Measurements from ENCODE around the gene CSNK2A3.
"Not testable (repeated sequence)": the region's sequence is repeated elsewhere in the genome, so short reads cannot be mapped to it uniquely, and the experiment has no call there.

Gene CSNK2A3

DNA sequence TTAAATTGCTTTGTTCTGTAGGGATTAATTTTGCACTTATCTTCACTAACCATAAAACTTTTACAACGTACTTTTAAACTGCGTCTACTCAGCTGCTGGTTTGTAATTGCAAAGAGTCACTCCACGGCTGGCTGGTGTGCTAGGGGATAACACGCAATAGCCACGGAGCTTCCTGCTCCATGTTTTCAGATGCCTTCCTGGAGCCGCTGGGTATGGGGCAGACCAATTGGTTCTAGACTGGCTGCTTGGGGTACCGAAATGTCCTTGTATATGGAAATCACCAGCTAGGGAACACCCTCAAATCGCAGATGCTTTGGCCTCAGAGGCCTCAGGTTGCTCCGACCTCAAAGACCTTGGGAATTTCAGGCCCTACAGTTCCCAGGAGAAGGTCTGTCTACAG, 3.8 kb upstream of the CSNK2A3 start:
- H2AFZ ChIP-seq (ENCODE audit: low read length): no peak overlapping the region
- no peak overlapping the region for H3K9ac ChIP-seq (ENCODE audit: low read depth, low read length, poor library complexity, severe bottlenecking)
- H3K27me3 ChIP-seq (ENCODE audit: insufficient read depth, low read length, poor library complexity, severe bottlenecking): peaks cover 9% of the 10 kb centered on the region
- H3K9me3 ChIP-seq (ENCODE audit: insufficient read depth, low read depth, low read length): no peaks in the 10 kb centered on the region
- H4K20me1 ChIP-seq (ENCODE audit: insufficient read depth, low read length, poor library complexity, severe bottlenecking): no peaks in the 10 kb centered on the region
- H3K79me2 ChIP-seq (ENCODE audit: insufficient read depth, low read length): no peaks in the 10 kb centered on the region
- TF ChIP-seq, protein P1, sequence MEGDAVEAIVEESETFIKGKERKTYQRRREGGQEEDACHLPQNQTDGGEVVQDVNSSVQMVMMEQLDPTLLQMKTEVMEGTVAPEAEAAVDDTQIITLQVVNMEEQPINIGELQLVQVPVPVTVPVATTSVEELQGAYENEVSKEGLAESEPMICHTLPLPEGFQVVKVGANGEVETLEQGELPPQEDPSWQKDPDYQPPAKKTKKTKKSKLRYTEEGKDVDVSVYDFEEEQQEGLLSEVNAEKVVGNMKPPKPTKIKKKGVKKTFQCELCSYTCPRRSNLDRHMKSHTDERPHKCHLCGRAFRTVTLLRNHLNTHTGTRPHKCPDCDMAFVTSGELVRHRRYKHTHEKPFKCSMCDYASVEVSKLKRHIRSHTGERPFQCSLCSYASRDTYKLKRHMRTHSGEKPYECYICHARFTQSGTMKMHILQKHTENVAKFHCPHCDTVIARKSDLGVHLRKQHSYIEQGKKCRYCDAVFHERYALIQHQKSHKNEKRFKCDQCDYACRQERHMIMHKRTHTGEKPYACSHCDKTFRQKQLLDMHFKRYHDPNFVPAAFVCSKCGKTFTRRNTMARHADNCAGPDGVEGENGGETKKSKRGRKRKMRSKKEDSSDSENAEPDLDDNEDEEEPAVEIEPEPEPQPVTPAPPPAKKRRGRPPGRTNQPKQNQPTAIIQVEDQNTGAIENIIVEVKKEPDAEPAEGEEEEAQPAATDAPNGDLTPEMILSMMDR (conservative IDR thresholded peaks at IDR 0.05; ENCODE audit: low read length): no peak
- TF ChIP-seq EZH2phosphoT487 (IDR thresholded peaks at IDR 0.05; ENCODE audit: borderline replicate concordance): no peak
- no peaks in the 10 kb centered on the region for H3F3A ChIP-seq (ENCODE audit: low read depth)
- H3K9me2 ChIP-seq (replicated peaks; ENCODE audit: low read depth, low read length): no peaks in the 10 kb centered on the region
- no peaks in the 10 kb centered on the region for H3K4me1 ChIP-seq (ENCODE audit: insufficient read depth, low read length, poor library complexity, severe bottlenecking)
- no peaks in the 10 kb centered on the region for H3K36me3 ChIP-seq (ENCODE audit: insufficient read depth, low read length)
- H3K4me3 ChIP-seq (ENCODE audit: low read length, poor library complexity, severe bottlenecking): no peak overlapping the region
- H3K4me2 ChIP-seq (ENCODE audit: low read depth, low read length, poor library complexity, severe bottlenecking): no peak overlapping the region

DNA sequence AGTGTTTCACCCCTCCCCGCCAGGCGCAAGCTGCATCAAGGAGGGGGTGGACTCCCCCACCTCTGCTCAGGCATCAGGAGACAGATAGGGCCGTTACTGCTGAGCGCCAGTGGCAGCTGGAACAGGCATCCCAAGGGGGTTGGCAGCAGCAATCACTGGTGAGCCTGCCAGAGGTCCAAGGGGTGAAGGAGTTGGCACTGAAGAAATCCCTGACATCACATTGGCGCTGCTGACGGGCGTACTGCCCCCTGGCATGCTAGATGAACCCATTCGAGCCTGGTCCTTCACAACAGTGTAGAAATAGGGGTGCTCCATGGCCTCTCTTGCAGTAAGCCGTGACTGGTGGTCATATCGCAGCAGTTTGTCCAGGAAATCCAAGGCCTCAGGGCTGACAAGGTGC, 1.2 kb downstream of the CSNK2A3 start:
- not testable (repeated sequence) for H3K9ac ChIP-seq (ENCODE audit: low read depth, low read length, poor library complexity, severe bottlenecking); H3K4me3 ChIP-seq (ENCODE audit: low read length, poor library complexity, severe bottlenecking); H2AFZ ChIP-seq (ENCODE audit: low read length); H3K9me3 ChIP-seq (ENCODE audit: insufficient read depth, low read depth, low read length); H3K4me2 ChIP-seq (ENCODE audit: low read depth, low read length, poor library complexity, severe bottlenecking); H3K79me2 ChIP-seq (ENCODE audit: insufficient read depth, low read length); H3K4me1 ChIP-seq (ENCODE audit: insufficient read depth, low read length, poor library complexity, severe bottlenecking); H3K9me2 ChIP-seq (replicated peaks; ENCODE audit: low read depth, low read length); H4K20me1 ChIP-seq (ENCODE audit: insufficient read depth, low read length, poor library complexity, severe bottlenecking); H3K36me3 ChIP-seq (ENCODE audit: insufficient read depth, low read length); H3F3A ChIP-seq (ENCODE audit: low read depth)
- peaks cover 10% of the 10 kb centered on the region for H3K27me3 ChIP-seq (ENCODE audit: insufficient read depth, low read length, poor library complexity, severe bottlenecking)

DNA sequence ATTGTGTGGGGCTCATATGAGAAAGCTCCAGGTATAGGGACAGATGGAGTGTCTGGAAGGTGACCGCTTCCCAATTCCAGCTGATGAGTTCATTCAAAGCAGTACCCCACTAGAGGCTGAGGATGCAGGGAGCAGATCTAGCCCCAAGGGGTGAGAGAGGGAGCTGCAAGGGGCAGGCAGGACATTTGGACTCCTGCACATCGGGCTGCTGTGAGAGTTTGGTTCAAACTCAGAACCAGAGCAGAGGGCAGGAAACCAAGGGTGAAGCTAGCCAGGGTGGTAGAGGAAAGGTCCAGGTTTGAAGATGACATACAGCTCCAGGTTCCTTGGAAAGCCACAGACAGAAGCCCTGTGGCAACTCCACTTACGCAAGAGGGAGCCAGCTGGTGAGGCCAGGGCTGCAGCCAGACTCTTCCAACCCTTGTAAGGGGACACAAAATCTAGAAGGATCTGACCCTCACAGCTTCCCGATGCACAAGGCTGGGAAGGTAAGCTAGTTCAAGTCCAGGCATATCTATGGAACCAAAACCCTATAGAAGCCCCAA, 1.9 kb downstream of the CSNK2A3 start:
- no peak overlapping the region for H3K4me2 ChIP-seq (ENCODE audit: low read depth, low read length, poor library complexity, severe bottlenecking)
- H2AFZ ChIP-seq (ENCODE audit: low read length): no peak overlapping the region
- H3K36me3 ChIP-seq (ENCODE audit: insufficient read depth, low read length): no peaks in the 10 kb centered on the region
- H3K79me2 ChIP-seq (ENCODE audit: insufficient read depth, low read length): no peaks in the 10 kb centered on the region
- no peaks in the 10 kb centered on the region for H3K9me2 ChIP-seq (replicated peaks; ENCODE audit: low read depth, low read length)
- no peaks in the 10 kb centered on the region for H4K20me1 ChIP-seq (ENCODE audit: insufficient read depth, low read length, poor library complexity, severe bottlenecking)
- no peaks in the 10 kb centered on the region for H3K9me3 ChIP-seq (ENCODE audit: insufficient read depth, low read depth, low read length)
- no peak overlapping the region for H3K4me3 ChIP-seq (ENCODE audit: low read length, poor library complexity, severe bottlenecking)
- H3K4me1 ChIP-seq (ENCODE audit: insufficient read depth, low read length, poor library complexity, severe bottlenecking): no peaks in the 10 kb centered on the region
- no peak overlapping the region for H3K9ac ChIP-seq (ENCODE audit: low read depth, low read length, poor library complexity, severe bottlenecking)
- H3K27me3 ChIP-seq (ENCODE audit: insufficient read depth, low read length, poor library complexity, severe bottlenecking): peaks cover 10% of the 10 kb centered on the region
- H3F3A ChIP-seq (ENCODE audit: low read depth): no peaks in the 10 kb centered on the region
- no peak for TF ChIP-seq EZH2phosphoT487 (IDR thresholded peaks at IDR 0.05; ENCODE audit: borderline replicate concordance)
- TF ChIP-seq, protein P1 (conservative IDR thresholded peaks at IDR 0.05; ENCODE audit: low read length): no peak

DNA sequence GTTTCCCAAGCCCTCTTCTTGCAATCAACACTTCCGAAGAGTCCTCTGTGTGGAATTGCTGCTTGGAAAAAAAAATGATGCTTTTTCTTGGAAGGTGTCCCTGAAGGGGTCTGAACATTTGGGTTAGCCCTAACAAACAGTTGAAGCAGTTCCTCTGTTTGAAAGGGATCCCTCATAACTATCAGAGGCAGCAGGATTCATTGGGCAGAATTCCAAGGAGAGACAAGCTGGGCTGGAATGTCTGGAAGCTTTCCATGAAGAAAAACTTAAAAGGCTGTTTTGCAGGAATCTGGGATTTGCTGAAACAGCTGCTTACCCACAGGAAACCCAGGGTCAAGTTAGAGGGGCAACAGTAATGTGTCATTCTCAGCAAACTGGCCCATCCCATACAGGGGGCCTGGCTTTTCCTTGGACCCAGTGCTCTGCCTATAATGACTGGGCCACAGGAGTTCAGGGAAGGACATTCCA, 3.1 kb downstream of the CSNK2A3 start:
- no peaks in the 10 kb centered on the region for H3K4me1 ChIP-seq (ENCODE audit: insufficient read depth, low read length, poor library complexity, severe bottlenecking)
- no peak for TF ChIP-seq EZH2phosphoT487 (IDR thresholded peaks at IDR 0.05; ENCODE audit: borderline replicate concordance)
- TF ChIP-seq, protein P1 (conservative IDR thresholded peaks at IDR 0.05; ENCODE audit: low read length): no peak
- no peaks in the 10 kb centered on the region for H4K20me1 ChIP-seq (ENCODE audit: insufficient read depth, low read length, poor library complexity, severe bottlenecking)
- no peak overlapping the region for H2AFZ ChIP-seq (ENCODE audit: low read length)
- H3K4me3 ChIP-seq (ENCODE audit: low read length, poor library complexity, severe bottlenecking): no peak overlapping the region
- no peaks in the 10 kb centered on the region for H3F3A ChIP-seq (ENCODE audit: low read depth)
- no peaks in the 10 kb centered on the region for H3K9me3 ChIP-seq (ENCODE audit: insufficient read depth, low read depth, low read length)
- H3K36me3 ChIP-seq (ENCODE audit: insufficient read depth, low read length): no peaks in the 10 kb centered on the region
- H3K9ac ChIP-seq (ENCODE audit: low read depth, low read length, poor library complexity, severe bottlenecking): no peak overlapping the region
- H3K9me2 ChIP-seq (replicated peaks; ENCODE audit: low read depth, low read length): no peaks in the 10 kb centered on the region
- H3K27me3 ChIP-seq (ENCODE audit: insufficient read depth, low read length, poor library complexity, severe bottlenecking): peaks cover 10% of the 10 kb centered on the region
- H3K4me2 ChIP-seq (ENCODE audit: low read depth, low read length, poor library complexity, severe bottlenecking): no peak overlapping the region
- no peaks in the 10 kb centered on the region for H3K79me2 ChIP-seq (ENCODE audit: insufficient read depth, low read length)

Measured in Loucy (cell line).